GM21381 (cell line): ENCODE measurements around the gene ACO1.

Source experiments
- ATAC-seq: cut with Tn5 transposase; IDR thresholded peaks from one replicate; pipeline ENCODE4 v1.9.1; 2021; ENCODE audit warnings: mild to moderate bottlenecking, moderate library complexity; ENCODE audit not compliant: unreplicated experiment

ACO1 gene

GRCh38 chr9:32486839-32487562 lies 102.6 kb downstream of the ACO1 start:
- no peak for ATAC-seq

GRCh38 chr9:32487981-32488380 lies 103.5 kb downstream of the ACO1 start:
- no peak for ATAC-seq

GRCh38 chr9:32490601-32491000 lies 106.2 kb downstream of the ACO1 start:
- ATAC-seq = no peak

GRCh38 chr9:32497921-32498320 lies 113.5 kb downstream of the ACO1 start:
- no peak for ATAC-seq

- no peak for ATAC-seq
Observed at GRCh38 chr9:32500768-32501167, 116.3 kb downstream of the ACO1 start.

- no peak for ATAC-seq
Observed at GRCh38 chr9:32501868-32502267, 117.4 kb downstream of the ACO1 start.

GRCh38 chr9:32502464-32502863 lies 118.0 kb downstream of the ACO1 start:
- no peak for ATAC-seq

GRCh38 chr9:32503008-32503407 lies 118.6 kb downstream of the ACO1 start:
- no peak for ATAC-seq
